GM18907 (cell line): ENCODE measurements around the gene IRAK1BP1.
"Not testable (repeated sequence)": the region's sequence is repeated elsewhere in the genome, so short reads cannot be mapped to it uniquely, and the experiment has no call there.

Experiments
- ATAC-seq: cut with Tn5 transposase; IDR thresholded peaks from one replicate; pipeline ENCODE4 v1.9.1; 2021; ENCODE audit warnings: mild to moderate bottlenecking, moderate library complexity; ENCODE audit not compliant: unreplicated experiment

The IRAK1BP1 gene

DNA sequence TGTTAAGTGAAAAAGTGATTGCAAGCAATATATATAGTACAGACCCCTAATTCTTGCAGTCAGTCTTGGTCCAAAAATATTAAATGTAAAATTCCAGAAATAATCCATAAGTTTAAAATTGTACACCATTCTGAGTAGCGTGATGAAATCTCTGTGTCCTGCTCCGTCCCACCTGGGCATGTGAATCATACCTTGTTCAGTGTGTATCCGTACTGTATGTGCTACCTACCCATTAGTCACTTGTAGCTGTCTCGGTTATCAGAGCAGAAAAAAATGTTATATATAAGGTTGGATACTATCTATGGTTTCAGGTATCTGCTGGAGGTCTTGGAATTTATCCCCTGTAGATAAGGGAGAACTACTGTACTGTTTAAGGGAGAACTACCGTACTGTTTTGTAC, 16.3 kb downstream of the IRAK1BP1 start:
- ATAC-seq, result no peak

DNA sequence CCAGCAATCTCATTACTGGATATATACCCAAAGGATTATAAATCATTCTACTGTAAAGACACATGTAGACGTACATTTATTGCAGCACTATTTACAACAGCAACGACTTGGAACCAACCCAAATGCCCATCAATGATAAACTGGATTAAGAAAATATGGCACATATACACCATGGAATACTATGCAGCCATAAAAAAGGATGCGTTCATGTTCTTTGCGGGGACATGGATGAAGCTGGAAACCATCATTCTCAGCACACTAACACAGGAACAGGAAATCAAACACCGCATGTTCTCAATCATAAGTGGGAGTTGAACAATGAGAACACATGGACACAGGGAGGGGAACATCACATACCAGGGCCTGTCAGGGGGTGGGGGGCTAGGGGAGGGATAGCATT, 22.6 kb downstream of the IRAK1BP1 start:
- ATAC-seq, result not testable (repeated sequence)

DNA sequence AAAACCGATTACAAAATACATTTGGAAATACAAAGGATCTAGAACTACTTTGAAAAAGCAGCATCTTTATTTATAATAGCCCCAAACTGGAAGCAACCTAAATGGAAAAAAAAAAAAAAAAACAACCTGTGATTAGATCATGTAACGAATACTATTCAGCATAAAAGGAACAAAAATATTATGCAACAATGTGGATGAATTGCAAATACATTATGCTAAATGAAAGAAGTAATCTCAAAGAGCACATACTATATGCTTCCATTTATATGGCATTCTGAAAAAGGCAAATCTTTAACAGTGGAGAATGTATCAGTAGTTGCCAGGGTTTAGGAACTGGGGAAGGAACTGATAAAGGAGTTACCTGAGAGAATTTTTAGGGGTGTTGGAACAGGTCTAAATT, 28.9 kb downstream of the IRAK1BP1 start:
- ATAC-seq, result no peak

DNA sequence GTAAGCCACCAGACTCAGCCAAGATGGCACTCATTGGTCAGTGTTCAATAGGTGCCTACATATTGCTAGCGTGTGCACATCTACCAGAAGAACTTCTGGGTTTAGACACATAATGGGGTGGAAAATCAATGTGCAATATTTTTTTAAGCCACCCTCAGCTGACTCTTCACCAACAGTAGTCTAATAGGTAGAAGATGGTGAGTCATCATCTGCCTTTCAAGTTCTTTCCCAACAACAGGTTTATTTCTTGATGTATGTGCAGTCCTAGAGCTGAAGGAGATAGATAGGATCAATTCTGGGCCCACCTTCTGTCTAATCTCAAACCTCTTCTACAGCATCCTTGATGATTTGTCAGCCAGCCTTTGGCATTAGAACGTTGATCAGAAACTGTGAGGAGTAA, 41.3 kb downstream of the IRAK1BP1 start:
- no peak for ATAC-seq

DNA sequence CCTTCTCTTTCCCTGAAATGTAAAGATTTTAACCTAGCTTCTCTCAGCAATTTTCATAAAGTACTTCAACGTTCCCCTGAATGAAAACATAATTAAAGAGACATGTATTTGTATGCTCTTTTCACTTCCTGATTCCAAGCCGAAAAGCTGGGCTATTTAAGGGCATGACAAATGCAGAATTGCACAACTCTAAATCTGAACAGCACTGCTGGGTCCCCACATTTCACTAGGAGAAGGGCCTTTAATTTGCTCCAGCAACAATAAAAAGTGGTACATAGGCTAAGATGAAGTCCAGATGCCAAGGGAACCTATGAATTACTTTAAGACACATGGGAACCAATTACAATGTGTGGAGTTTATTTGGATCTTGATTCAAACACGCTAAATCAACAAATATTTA, 42.0 kb downstream of the IRAK1BP1 start:
- no peak for ATAC-seq

DNA sequence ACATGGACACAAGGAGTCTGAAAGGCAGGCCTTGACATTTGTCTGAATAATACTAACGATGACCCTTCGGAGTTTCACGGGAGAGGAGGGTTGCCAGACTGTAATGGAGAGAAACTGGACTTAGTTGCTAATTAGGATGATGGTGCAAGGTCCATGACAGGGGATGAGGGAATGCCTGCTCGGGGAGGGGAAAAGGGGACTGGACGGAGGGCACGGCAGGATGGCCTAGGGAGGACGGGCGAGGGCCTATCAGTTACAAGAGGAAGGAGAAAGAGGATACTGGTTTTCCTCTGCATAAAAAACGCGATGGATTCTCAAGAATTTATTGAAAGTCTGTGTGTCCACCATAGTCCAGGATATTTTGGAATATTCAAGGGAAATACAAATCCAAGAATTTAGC, 42.7 kb downstream of the IRAK1BP1 start:
- no peak for ATAC-seq

DNA sequence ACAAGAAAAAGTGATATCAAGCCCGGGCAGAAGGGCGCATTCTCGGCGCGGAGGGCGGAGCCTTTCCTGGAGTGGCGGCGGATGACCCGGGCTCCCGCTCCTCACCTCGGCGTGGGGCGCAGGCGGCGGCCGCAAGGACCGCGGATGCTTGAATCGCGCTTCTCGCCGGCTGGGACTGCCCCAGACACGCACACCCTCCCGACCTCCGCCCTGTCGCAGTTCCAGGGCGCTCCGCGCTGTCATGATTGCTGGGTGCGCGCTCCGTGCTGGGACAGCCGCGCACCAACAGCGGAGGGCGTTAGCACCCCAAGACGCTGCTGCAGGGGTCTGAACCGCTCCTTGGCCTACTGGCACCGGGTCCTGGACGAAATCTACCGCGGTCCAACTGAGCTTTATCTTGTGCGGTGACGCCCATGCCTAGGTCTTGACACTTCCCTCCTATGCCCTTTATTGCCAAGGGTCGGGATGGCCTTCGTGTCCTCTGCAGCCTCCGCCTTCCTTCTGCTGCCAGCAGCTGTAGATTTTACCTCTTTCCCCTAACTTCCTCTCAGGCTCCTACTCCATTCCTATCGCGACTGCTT, 43.3 kb downstream of the IRAK1BP1 start:
- ATAC-seq, result peak; percentile 67

DNA sequence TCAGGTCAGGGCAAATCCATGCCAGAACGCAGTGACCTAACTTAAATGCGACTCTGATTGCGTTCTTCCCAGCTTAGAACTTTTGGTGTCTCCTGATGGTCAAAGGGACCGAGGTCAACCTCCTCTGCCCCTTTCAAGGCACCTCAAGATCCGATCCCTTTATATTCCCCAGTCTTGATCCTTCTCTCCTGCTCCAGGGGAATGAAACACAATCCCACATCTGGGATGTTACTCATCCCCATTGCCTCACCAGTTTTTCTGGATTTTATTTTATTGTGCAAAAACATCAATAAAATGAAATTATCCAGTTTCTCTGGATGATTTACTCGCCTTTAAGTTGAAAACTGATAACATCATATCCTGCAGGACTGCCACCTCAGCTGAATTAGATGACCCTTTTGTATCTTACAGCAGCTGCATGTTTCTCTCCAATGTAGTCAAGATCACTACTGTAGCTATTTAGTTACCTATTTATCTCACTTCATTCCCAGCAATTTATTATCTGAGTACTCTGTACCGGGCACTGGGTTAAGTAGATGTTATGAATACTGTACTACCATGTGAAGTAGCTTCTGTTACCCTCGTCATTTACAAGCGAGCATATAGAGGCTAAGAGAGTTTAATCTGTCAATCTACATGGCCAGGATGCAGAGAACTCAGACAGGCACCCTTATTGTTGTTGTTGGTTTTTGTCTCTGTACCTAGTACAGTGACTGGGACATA, 44.0 kb downstream of the IRAK1BP1 start:
- no peak for ATAC-seq

DNA sequence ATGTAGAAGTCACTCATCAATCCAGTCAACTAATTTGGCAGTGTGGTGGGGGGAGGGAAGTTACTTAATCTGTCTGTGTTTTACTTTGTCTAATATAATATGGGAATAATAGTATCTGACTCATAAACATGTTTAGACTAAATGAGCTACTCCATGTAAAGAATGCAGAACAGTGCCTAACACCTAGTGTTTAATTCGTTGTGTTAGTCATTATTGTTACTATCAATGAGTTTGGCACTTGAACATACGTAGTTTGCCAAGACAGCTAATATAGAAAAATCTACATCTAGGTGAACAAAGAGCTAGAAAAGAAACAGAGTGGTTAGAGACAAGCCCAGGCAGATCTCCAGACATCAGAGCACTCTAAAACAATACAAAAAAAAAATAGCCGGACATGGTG, 49.1 kb downstream of the IRAK1BP1 start:
- no peak for ATAC-seq

DNA sequence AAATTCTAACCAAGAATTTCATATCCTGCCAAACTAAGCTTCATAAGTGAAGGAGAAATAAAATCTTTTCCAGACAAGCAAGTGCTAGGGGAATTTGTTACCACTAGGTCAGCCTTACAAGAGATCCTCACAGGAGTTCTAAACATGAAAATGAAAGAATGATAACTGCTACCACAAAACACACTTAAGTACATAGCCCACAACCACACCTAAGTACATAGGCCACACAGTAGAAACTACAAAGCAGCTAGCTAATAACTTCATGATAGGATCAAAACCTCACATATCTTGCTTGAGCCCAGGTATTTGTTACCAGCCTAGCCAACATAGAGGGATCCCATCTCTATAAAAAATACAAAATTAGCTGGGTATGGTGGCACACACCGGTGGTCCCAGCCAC, 50.4 kb downstream of the IRAK1BP1 start:
- ATAC-seq, result no peak

DNA sequence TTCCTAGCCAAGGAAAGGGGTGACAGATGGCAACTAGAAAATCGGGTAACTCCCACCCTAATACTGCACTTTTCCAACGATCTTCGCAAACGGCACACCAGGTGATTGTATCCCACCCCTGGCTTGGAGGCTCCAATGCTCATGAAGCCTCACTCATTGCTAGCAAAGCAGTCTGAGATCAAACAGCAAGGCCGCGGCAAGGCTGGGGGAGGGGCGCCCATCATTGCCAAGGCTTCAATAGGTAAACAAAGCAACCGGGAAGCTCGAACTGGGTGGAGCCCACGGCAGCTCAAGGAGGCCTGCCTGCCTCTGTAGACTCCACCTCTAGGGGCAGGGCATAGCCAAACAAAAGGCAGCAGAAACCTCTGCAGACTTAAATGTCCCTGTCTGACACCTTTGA, 53.8 kb downstream of the IRAK1BP1 start:
- not testable (repeated sequence) for ATAC-seq

DNA sequence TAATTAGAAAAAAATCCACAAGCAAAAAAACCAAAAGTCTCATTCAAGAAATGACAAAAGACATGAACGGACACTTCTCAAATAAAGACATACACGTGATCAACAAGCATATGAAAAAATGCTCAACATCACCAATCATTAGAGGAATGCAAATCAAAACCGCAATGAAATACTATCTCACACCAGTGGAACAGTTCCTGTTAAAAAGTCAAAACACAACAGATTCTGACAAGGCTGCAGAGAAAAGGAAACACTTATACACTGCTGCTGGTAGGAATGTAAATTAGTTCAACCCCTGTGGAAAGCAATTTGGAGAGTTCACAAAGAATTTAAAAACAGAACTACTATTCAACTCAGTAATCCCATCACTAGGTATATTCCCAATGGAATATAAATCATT, 58.0 kb downstream of the IRAK1BP1 start:
- ATAC-seq, result no peak

DNA sequence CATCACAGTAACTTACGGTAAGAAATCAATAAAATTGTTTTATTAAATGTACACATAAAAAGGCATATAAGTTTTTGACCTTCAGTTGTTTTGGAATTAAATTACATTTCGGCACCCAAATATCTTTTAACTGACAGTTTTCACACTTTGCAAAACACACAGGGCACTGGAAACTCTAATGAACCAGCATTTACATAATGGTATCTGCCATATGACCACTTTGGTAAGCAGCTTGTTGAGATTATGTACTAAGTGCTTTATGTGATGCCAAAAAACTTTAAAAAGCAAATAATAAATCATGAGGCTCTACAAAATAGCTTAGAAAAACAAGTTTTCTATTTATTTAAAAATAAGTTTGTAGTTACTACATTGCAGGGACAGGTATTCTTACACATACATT, 68.2 kb downstream of the IRAK1BP1 start:
- ATAC-seq, result no peak

DNA sequence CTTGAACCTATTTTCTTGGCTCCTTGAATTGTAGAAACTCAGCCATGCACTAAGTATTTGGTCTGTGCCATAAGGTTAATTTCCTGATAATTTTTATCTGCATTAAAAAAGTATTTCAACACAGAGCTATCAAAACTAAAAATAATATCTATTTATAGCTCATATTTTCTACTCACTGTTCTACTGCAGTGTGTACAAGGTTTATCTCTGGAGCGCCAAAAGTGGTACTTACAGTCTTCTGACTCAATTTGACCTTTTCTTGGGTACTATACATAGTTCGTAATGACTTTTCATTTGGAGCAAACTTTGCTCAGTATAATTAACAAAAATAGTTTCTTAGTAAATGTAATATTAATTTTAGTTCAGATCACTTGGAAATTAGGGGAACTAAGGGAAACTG, 69.2 kb downstream of the IRAK1BP1 start:
- ATAC-seq, result no peak

DNA sequence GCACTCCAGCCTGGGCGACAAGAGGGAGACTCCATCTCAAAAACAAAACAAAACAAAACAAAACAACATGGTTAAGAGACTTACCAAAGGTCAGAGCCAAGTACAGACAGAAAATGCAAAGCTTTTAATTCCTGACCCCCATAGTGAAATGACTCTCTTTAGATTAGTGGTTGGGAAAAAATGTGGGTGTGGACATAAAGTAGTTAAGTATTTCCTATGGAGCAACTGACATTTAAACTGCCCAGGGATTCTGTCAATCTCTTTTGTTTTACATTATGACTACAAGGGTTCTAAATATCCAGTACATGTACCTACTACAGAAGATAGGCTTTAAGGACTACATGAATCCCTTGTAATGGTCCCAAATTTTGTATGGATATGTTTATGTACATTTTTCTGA, 75.1 kb downstream of the IRAK1BP1 start:
- ATAC-seq, result no peak

DNA sequence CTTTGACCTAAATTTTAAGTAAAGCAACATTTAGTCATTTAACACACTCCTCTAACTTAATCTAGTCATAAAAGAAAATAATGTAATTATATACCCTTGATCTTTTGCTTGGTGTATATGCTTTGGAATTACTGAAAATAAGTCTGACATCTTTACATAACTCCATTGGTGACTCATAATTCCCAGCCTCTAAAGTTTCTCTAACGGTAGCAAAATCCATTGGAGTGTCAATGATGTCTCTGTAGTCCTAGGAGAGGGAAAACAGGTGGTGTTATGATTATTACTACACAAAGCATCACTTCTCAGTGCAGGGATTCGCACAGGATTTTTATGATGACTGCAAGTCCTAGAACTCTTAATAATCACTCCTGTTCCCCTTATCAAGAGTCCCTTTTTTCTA, 80.2 kb downstream of the IRAK1BP1 start:
- ATAC-seq, result no peak

DNA sequence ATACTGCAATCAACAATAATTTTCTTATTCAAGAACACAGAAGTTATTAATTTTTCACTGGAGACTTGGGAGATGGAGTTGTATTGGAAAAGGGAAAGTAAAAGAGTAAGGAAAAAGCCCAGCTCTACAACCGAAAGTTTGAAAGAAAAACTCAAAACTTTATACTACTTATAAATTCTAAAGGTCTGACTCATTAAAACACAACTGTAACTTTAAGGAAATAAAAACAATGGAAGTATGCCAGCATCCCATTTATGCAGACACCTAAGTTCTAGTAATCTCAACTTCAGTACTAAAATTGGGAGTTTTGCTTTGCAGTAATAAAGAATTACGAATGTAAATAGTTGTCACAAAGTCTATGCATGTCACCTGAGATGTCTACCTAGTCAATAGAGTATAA, 80.6 kb downstream of the IRAK1BP1 start:
- ATAC-seq, result no peak

DNA sequence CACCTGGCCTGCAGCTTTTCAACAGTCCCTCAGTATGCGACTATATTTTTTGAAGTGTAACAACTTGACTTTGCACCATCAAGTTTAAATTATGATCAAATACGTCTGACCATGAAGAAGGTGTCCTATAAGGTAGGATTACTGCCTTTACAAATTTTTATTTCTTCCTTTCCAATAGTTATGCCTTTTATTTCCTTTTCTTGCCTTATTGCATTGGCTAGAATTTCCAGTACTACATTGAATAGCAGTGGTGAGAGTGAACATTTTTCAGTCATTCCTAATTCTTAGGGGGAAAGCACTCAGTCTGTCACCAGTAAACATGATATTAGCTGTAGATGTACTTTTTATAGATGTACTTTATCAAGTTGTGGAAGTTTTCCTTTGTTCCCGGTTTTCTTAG, 81.4 kb downstream of the IRAK1BP1 start:
- no peak for ATAC-seq

DNA sequence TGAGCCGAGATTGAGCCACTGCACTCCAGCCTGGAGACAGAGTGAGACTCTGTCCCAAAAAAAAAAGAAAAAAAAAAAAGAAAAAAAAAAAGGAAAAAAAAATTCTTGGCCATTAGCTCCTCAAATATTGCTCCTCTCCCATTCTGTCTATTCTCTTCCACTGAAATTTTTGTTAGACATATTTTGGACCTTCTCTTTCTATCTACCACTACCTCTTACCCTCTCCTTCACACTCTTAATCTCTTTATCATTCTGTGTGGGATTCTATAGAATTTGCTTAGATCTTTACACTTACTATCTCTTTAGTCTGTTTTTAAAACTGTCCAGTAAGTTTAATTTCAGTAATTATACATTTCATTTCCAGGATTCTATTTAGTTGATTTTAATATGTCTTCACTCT, 85.0 kb downstream of the IRAK1BP1 start:
- ATAC-seq, result no peak
